ENCODE results near the gene S100A13.
A peak's percentile ranks its signal among the peaks of the same experiment; 100 is the strongest.

S100A13 gene

GRCh38 chr1:153659175-153659534 lies 31.9 kb upstream of the S100A13 start:
- TF ChIP-seq CTCF (IDR thresholded peaks at IDR 0.05; ENCODE audit: borderline replicate concordance, control extremely low read depth, extremely low read depth, insufficient read depth, missing control alignments), result no peak
- in situ Hi-C loops (cut with MboI; ENCODE audit: low sequenced_read_pairs, unreplicated experiment), result no loop called here
- no peak for DNase-seq (ENCODE audit: low spot score)

- peak; percentile 94 for DNase-seq (ENCODE audit: low spot score)
These were observed 31.3 kb upstream of the S100A13 start, which contains the start of gene SNAPIN for GRCh38 chr1:153658400-153659174. SNAPIN (plus strand) TSS chr1:153658703; CDS start chr1:153658744, 41 bp downstream.

GRCh38 chr1:153655333-153655732 lies 28.0 kb upstream of the S100A13 start:
- no peak for TF ChIP-seq CTCF (IDR thresholded peaks at IDR 0.05; ENCODE audit: borderline replicate concordance, control extremely low read depth, extremely low read depth, insufficient read depth, missing control alignments)
- in situ Hi-C loops (cut with MboI; ENCODE audit: low sequenced_read_pairs, unreplicated experiment), result no loop called here
- no peak for DNase-seq (ENCODE audit: low spot score)

More at GRCh38 chr1:153658400-153659174, 31.3 kb upstream of the S100A13 start, which contains the start of gene SNAPIN:
- TF ChIP-seq CTCF (IDR thresholded peaks at IDR 0.05; ENCODE audit: borderline replicate concordance, control extremely low read depth, extremely low read depth, insufficient read depth, missing control alignments), result no peak
- in situ Hi-C loops (cut with MboI; ENCODE audit: low sequenced_read_pairs, unreplicated experiment), result no loop called here

- in situ Hi-C loops (cut with MboI; ENCODE audit: low sequenced_read_pairs, unreplicated experiment), result no loop called here
- no peak for TF ChIP-seq CTCF (IDR thresholded peaks at IDR 0.05; ENCODE audit: borderline replicate concordance, control extremely low read depth, extremely low read depth, insufficient read depth, missing control alignments)
- DNase-seq (ENCODE audit: low spot score), result no peak
These were observed 25.6 kb upstream of the S100A13 start for GRCh38 chr1:153652805-153653500.

GRCh38 chr1:153651771-153652170 lies 24.5 kb upstream of the S100A13 start:
- TF ChIP-seq CTCF (IDR thresholded peaks at IDR 0.05; ENCODE audit: borderline replicate concordance, control extremely low read depth, extremely low read depth, insufficient read depth, missing control alignments), result no peak
- in situ Hi-C loops (cut with MboI; ENCODE audit: low sequenced_read_pairs, unreplicated experiment), result no loop called here
- DNase-seq (ENCODE audit: low spot score), result no peak

GRCh38 chr1:153649863-153650235 lies 22.5 kb upstream of the S100A13 start:
- in situ Hi-C loops (cut with MboI; ENCODE audit: low sequenced_read_pairs, unreplicated experiment), result no loop called here
- no peak for DNase-seq (ENCODE audit: low spot score)
- TF ChIP-seq CTCF (IDR thresholded peaks at IDR 0.05; ENCODE audit: borderline replicate concordance, control extremely low read depth, extremely low read depth, insufficient read depth, missing control alignments), result no peak
